ENCODE data around the gene FGD5.

Gene FGD5

DNA sequence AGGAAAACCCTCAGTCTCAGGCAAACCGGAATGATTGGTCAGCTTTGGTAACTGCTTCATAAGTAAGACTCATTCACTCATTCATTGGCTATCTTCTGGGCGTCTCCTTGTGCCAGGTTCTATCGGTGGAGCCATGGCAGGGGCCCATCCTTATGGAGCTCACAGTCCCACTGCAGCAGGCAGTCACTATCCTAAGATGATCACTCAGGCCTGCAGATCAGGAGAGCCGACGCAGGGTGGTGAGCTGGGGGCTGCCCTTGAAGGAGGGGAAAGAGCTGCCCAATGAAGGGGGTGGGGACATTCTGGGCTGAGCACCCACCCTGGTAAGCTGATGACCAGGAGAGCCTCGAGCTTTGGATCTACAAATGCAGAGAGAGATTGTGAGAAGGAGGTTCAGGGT, 20.5 kb upstream of the FGD5 start:
- DNase-seq (ENCODE audit: low read depth, low spot score), result no peak
- Histone ChIP-seq H3K27ac (ENCODE audit: low read length) (no peak overlapping the region), H3K9me3 (ENCODE audit: control insufficient read depth, insufficient read depth, low read length) (no peaks in the 10 kb centered on the region), H3K36me3 (ENCODE audit: control insufficient read depth, insufficient read depth, low read length) (no peaks in the 10 kb centered on the region), H3K27me3 (ENCODE audit: control insufficient read depth, insufficient read depth, low read length) (no peaks in the 10 kb centered on the region), H3K4me3 (ENCODE audit: low read length) (no peak overlapping the region), H3K4me1 (ENCODE audit: control insufficient read depth, insufficient read depth, low read length) (no peaks in the 10 kb centered on the region)
- WGBS (ENCODE audit: insufficient coverage, insufficient read length), result no CpG with 5 or more reads among the region's 6 CpGs

DNA sequence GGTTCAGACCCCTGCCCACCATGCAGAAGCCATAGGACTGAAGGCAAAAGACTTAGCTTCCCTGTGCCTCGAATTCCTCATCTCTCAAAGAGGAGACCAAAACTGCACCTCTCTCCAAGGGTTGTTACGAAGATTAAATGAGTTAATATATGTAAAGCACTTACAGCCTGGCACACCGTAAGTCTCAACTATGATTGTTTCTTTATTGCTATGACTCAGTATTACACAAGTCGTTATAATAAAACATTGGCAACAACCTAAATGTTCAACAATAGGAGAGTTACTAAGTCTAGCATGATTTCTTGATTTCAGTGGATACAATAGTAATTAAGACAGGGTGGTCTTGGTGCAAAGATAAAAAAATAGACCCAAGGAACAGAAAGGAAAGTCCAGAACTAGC, 19.6 kb upstream of the FGD5 start:
- H3K27ac ChIP-seq (ENCODE audit: low read length), result no peak overlapping the region
- H3K36me3 ChIP-seq (ENCODE audit: control insufficient read depth, insufficient read depth, low read length), result no peaks in the 10 kb centered on the region
- no peak for DNase-seq (ENCODE audit: low read depth, low spot score)
- H3K9me3 ChIP-seq (ENCODE audit: control insufficient read depth, insufficient read depth, low read length), result no peaks in the 10 kb centered on the region
- H3K4me3 ChIP-seq (ENCODE audit: low read length), result no peak overlapping the region
- no CpG with 5 or more reads among the region's 4 CpGs for WGBS (ENCODE audit: insufficient coverage, insufficient read length)
- H3K4me1 ChIP-seq (ENCODE audit: control insufficient read depth, insufficient read depth, low read length), result no peaks in the 10 kb centered on the region
- no peaks in the 10 kb centered on the region for H3K27me3 ChIP-seq (ENCODE audit: control insufficient read depth, insufficient read depth, low read length)

DNA sequence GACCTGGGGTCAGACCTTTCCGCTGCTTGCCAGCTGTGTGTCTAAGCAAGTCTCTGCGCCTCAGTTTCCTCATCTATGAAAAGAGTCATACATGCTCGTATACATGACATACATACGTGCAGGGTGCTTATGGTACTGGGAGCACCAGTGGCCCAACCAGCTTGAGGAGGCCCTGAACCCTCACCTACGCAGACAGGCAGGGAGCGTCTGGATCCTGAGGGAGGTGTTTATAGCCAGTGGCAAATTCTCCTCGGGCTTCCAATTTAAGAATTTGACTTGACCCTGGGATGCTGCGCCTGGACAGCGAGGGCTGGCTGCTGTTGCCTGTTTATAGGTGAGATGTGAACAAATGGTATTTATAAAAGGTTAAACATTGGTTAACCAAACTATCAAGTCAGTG, 17.7 kb upstream of the FGD5 start:
- no CpG with 5 or more reads among the region's 9 CpGs for WGBS (ENCODE audit: insufficient coverage, insufficient read length)
- DNase-seq (ENCODE audit: low read depth, low spot score), result no peak
- Histone ChIP-seq H3K27me3 (ENCODE audit: control insufficient read depth, insufficient read depth, low read length) (no peaks in the 10 kb centered on the region), H3K27ac (ENCODE audit: low read length) (no peak overlapping the region), H3K4me3 (ENCODE audit: low read length) (no peak overlapping the region), H3K36me3 (ENCODE audit: control insufficient read depth, insufficient read depth, low read length) (no peaks in the 10 kb centered on the region), H3K4me1 (ENCODE audit: control insufficient read depth, insufficient read depth, low read length) (no peaks in the 10 kb centered on the region), H3K9me3 (ENCODE audit: control insufficient read depth, insufficient read depth, low read length) (no peaks in the 10 kb centered on the region)

DNA sequence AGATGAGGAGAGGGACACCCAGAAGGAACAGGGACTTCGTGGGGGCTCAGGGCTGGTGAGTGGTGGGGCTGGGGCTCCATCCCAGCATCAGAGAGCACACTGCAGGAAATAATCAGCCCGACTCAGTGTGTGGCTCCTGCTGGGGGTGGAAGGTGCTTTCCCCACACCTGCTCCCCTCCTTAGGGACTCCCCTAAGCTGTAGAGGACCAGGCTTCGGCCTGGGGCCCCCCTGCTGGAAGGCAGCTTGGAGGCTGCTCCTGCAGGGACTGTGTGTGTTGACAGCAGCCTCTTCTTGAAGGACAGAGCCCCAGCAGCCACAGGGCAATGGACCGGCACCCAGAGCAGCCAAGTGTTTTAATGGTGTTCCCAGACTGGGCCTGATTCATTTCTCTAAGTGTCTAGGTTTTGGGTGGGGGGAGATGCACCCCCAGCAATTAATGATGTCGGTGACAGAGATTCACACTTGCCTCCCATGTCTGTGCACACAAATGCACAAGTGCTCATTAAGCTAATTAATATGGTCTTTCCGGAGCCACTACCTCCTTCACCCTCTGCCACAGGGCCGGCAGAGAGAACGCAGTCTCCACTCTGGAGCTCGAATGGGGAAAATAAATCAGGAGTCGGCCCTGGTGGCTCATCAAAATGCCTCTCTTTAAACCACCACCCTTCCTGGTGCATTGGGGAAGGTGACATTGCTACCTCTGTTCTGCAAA, 16.9 kb upstream of the FGD5 start:
- H3K4me1 ChIP-seq (ENCODE audit: control insufficient read depth, insufficient read depth, low read length), result no peaks in the 10 kb centered on the region
- H3K36me3 ChIP-seq (ENCODE audit: control insufficient read depth, insufficient read depth, low read length), result no peaks in the 10 kb centered on the region

DNA sequence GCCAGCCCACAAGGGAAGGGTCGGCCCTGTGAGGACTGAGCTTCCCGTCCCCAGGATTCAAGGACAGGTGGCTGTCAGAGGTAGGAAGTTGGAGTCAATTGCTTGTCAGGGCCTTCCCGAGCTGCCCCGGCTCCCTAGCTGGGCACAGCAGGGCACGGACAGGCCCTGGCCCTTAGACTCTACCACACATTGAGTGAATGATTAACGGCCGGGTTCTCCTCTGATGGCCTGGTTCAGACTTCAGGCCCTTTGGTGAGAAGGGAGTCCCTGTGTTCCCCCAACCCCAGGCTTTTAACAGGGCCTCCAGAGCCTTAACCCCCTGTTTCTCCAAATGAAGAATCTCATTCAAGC, 16.4 kb upstream of the FGD5 start:
- Histone ChIP-seq H3K27ac (ENCODE audit: low read length) (no peak overlapping the region), H3K4me1 (ENCODE audit: control insufficient read depth, insufficient read depth, low read length) (no peaks in the 10 kb centered on the region)

More for the DNA sequence above, 16.9 kb upstream of the FGD5 start:
- DNase-seq (ENCODE audit: low read depth, low spot score), result no peak
- Histone ChIP-seq H3K27ac (ENCODE audit: low read length) (no peak overlapping the region), H3K9me3 (ENCODE audit: control insufficient read depth, insufficient read depth, low read length) (no peaks in the 10 kb centered on the region), H3K4me3 (ENCODE audit: low read length) (no peak overlapping the region), H3K27me3 (ENCODE audit: control insufficient read depth, insufficient read depth, low read length) (no peaks in the 10 kb centered on the region)
- WGBS (ENCODE audit: insufficient coverage, insufficient read length), result no CpG with 5 or more reads among the region's 10 CpGs

DNA sequence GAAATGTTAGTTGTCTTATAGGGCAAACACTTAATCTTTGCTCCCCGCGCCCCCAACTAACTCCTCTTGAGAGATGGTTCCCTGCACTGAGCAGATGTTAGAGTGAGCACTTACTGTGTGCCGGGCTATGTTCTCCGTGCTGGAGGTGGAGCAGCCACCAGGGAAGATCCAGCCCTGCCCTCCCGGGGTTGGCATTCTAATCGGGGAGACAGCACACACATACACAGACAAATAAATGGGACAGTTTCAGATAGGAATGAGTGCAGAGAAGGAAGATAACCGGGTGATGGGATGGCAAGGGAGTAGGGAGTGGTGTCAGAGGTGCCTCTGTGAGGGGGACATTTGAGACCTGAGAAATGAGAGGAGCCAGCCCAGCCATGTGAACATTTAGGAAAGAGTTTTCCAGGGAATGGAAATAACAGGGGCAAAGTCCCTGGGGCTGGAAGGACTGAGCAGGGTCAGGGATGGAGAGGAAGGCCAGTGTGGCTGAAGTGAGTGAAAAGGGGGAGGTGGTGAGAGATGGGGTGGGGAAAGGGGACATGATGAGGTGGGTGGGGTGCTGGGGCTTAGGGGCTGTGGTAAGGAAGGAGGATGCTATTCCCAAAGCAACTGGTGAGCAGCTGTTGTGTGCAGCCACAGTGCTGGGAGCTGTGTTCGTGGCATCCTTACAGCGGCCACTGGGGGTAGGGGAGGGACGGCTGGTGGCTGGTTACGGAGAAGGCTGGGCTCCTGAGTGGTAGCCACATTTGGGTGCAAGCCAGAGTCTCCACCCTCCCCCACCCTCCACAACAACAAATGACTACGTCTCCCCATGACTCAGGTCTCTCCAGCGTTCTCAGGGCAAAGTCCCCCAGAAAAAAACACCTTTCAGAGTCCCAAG, 15.4 kb upstream of the FGD5 start:
- H3K9me3 ChIP-seq (ENCODE audit: control insufficient read depth, insufficient read depth, low read length), result no peaks in the 10 kb centered on the region
- WGBS (ENCODE audit: insufficient coverage, insufficient read length), result no CpG with 5 or more reads among the region's 13 CpGs
- H3K27ac ChIP-seq (ENCODE audit: low read length), result no peak overlapping the region
- DNase-seq (ENCODE audit: low read depth, low spot score), result no peak
- no peaks in the 10 kb centered on the region for H3K36me3 ChIP-seq (ENCODE audit: control insufficient read depth, insufficient read depth, low read length)
- H3K4me3 ChIP-seq (ENCODE audit: low read length), result no peak overlapping the region
- H3K4me1 ChIP-seq (ENCODE audit: control insufficient read depth, insufficient read depth, low read length), result no peaks in the 10 kb centered on the region
- no peaks in the 10 kb centered on the region for H3K27me3 ChIP-seq (ENCODE audit: control insufficient read depth, insufficient read depth, low read length)

More for the DNA sequence above, 16.4 kb upstream of the FGD5 start:
- WGBS (ENCODE audit: insufficient coverage, insufficient read length), result no CpG with 5 or more reads among the region's 7 CpGs
- Histone ChIP-seq H3K27me3 (ENCODE audit: control insufficient read depth, insufficient read depth, low read length) (no peaks in the 10 kb centered on the region), H3K4me3 (ENCODE audit: low read length) (no peak overlapping the region), H3K9me3 (ENCODE audit: control insufficient read depth, insufficient read depth, low read length) (no peaks in the 10 kb centered on the region), H3K36me3 (ENCODE audit: control insufficient read depth, insufficient read depth, low read length) (no peaks in the 10 kb centered on the region)
- DNase-seq (ENCODE audit: low read depth, low spot score), result no peak

DNA sequence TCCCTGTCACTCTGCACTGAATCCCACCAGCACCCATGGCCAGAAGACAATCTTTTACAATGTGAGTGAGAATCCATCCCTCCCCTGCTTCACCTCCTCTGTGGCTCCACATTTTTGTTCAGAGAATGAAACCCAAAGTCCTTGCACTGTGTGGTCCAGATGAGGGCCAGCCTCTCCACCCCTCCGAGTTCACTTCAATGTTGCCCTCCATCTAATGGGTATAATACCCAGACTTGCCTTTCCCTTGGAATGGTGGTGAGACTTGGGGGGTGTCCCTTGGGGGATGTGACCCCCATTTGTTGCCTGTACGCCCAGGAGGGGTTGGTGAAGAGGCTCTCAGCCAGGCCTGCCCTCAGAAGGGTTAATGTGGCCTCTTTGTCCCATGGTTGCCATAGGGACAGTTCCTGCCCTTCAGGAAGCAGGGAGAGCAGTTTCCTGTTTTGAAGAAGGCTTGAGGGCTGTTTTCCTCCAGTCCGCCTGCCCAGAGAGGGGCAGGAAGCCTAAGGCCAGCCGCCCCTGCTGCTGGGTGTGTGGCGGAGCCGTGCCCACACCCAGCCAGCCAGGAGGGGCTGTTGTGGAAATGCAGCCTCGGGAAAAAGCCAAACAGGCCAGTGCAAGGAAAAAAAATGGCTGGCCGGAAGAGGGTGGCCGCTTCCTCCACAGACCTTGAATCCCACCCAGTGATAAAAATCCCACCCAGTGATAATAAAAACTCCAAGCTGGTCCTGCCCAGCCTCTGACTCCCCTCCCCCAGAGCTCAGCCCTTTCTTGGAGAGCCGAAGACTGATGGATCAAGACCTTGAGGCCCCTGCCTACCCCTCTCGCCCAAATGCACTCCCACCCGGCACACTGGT, 14.6 kb upstream of the FGD5 start:
- WGBS (ENCODE audit: insufficient coverage, insufficient read length), result no CpG with 5 or more reads among the region's 12 CpGs
- H3K27me3 ChIP-seq (ENCODE audit: control insufficient read depth, insufficient read depth, low read length), result peaks cover 4% of the 10 kb centered on the region; the same call in 1 of the 2 replicates
- H3K4me1 ChIP-seq (ENCODE audit: control insufficient read depth, insufficient read depth, low read length), result no peaks in the 10 kb centered on the region
- DNase-seq (ENCODE audit: low read depth, low spot score), result no peak
- no peaks in the 10 kb centered on the region for H3K9me3 ChIP-seq (ENCODE audit: control insufficient read depth, insufficient read depth, low read length)
- no peaks in the 10 kb centered on the region for H3K36me3 ChIP-seq (ENCODE audit: control insufficient read depth, insufficient read depth, low read length)
- H3K4me3 ChIP-seq (ENCODE audit: low read length), result no peak overlapping the region
- H3K27ac ChIP-seq (ENCODE audit: low read length), result no peak overlapping the region

DNA sequence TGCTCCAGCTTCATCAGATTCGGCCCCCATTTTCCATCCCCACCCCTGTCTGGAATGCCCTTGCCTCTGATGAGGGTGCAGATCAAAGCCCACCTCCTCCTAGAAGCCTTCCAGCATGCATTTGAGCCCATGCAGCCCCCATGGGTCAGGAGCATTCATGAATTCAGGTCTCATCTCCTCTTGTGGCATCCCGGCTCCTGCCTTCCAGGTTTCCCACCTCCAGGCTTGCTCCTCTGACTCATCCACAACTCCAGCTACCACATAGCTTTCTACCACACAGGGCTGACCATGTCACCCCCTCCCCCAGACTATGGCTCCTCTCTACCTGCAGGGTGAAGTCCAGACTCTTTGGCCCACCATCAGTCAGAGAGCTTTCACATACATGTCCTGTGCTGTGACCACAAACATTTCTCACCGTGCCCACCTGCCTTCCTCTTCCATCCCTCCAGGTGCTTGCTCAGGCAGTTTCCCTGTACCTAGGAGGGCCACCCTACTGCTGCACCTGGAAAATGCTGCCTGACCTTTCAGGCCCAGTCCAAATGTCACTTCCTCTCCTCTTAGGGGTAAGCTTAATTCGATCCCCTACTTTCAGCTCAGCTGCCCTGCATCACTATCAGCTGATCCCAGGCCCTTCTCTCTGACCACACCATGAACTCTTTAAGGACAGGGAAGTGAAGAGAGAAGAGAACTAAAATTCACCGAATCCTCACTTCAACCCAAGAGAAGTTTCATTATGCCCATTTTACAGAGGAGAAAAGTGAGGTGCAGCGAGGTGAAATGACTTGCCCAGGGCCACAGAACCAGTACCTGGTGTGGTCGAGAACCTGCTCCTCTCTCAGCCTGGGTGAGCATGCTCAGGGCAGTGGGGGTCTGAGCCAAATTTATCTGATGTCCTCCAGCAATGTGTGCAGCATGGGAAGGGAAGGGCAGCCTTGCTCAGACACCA, 13.7 kb upstream of the FGD5 start:
- Histone ChIP-seq H3K4me3 (ENCODE audit: low read length) (no peak overlapping the region), H3K27me3 (ENCODE audit: control insufficient read depth, insufficient read depth, low read length) (peaks cover 9% of the 10 kb centered on the region; the same call in 1 of the 2 replicates), H3K36me3 (ENCODE audit: control insufficient read depth, insufficient read depth, low read length) (no peaks in the 10 kb centered on the region), H3K4me1 (ENCODE audit: control insufficient read depth, insufficient read depth, low read length) (no peaks in the 10 kb centered on the region; the same call in 1 of the 2 replicates), H3K9me3 (ENCODE audit: control insufficient read depth, insufficient read depth, low read length) (no peaks in the 10 kb centered on the region), H3K27ac (ENCODE audit: low read length) (no peak overlapping the region)
- no CpG with 5 or more reads among the region's 7 CpGs for WGBS (ENCODE audit: insufficient coverage, insufficient read length)
- DNase-seq (ENCODE audit: low read depth, low spot score), result no peak

DNA sequence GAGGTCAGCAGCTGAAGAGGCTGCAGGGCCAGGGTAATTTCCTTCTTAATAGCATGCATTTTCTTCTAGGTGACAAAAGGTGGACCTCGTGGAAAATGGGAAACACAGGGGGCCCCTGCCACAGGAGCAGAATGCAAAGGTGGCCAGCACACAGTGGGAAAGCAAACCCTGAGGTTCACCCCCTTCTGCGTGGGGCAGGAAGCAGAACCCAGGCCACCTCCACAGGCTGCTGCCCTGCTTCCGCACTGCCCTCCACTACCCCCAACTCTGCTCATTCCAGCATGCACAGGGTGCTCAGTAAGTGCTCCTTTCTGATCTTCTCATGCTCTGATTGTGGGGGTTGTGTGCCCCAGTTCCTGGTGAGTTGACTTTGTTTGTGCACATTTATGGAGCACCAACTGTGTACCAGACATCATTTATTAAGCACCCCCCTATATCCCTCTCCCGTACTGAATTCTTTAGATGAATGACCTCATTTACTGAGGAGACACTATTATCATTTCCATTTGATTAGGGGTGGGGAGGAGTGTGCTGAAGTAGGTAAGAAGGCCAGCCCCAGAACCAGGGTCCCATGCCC, 12.7 kb upstream of the FGD5 start:
- H3K36me3 ChIP-seq (ENCODE audit: control insufficient read depth, insufficient read depth, low read length), result no peaks in the 10 kb centered on the region
- H3K4me1 ChIP-seq (ENCODE audit: control insufficient read depth, insufficient read depth, low read length), result no peaks in the 10 kb centered on the region; the same call in 1 of the 2 replicates
- H3K27ac ChIP-seq (ENCODE audit: low read length), result no peak overlapping the region
- no CpG with 5 or more reads among the region's 4 CpGs for WGBS (ENCODE audit: insufficient coverage, insufficient read length)
- no peak overlapping the region for H3K4me3 ChIP-seq (ENCODE audit: low read length)
- DNase-seq (ENCODE audit: low read depth, low spot score), result no peak
- H3K9me3 ChIP-seq (ENCODE audit: control insufficient read depth, insufficient read depth, low read length), result no peaks in the 10 kb centered on the region
- H3K27me3 ChIP-seq (ENCODE audit: control insufficient read depth, insufficient read depth, low read length), result peaks cover 12% of the 10 kb centered on the region; the same call in 1 of the 2 replicates
